WERI-Rb-1 (cell line): ENCODE results near the gene PRPF8.

ENCODE experiments used
- DNase-seq: peaks from one replicate; pipeline ENCODE4 v3.0.0-alpha.2; 2020
- H3K27ac ChIP-seq: fragments of 250-450 bp; sonication (Bioruptor Pico); 2 replicates; pipeline ENCODE4 v1.5.1; 2020; ENCODE audit warnings: mild to moderate bottlenecking, moderate library complexity
- H3K27me3 ChIP-seq: fragments of 250-450 bp; sonication (Bioruptor Pico); 2 replicates; pipeline ENCODE4 v1.5.1; 2021; ENCODE audit warnings: mild to moderate bottlenecking, low read depth, moderate library complexity; ENCODE audit not compliant: insufficient read depth, severe bottlenecking
- H3K36me3 ChIP-seq: fragments of 250-450 bp; sonication (Bioruptor Pico); 2 replicates; pipeline ENCODE4 v1.5.1; 2020; ENCODE audit warnings: mild to moderate bottlenecking, moderate library complexity
- H3K4me3 ChIP-seq: 2 replicates; pipeline ENCODE4 v1.5.1; 2011; ENCODE audit warnings: low read depth, mild to moderate bottlenecking, control low read depth, low read length
- H3K9me3 ChIP-seq: fragments of 250-450 bp; sonication (Bioruptor Pico); 2 replicates; pipeline ENCODE4 v1.5.1; 2021; ENCODE audit warnings: mild to moderate bottlenecking, moderate library complexity; ENCODE audit not compliant: severe bottlenecking
- CTCF ChIP-seq: IDR thresholded peaks from 2 replicates; pipeline ENCODE4 v1.5.1; 2011; ENCODE audit warnings: low read depth, mild to moderate bottlenecking, control low read depth, inconsistent platforms, low read length

PRPF8 gene

GRCh38 chr17:1730326-1731193, 45.9 kb upstream of the PRPF8 start:
- DNase-seq, result no peak
- no peak for TF ChIP-seq CTCF

GRCh38 chr17:1729966-1730325, 45.3 kb upstream of the PRPF8 start:
- TF ChIP-seq CTCF, result no peak
- H3K27ac ChIP-seq, result no peak overlapping the region
- peaks cover 18% of the 10 kb centered on the region for H3K36me3 ChIP-seq
- DNase-seq, result no peak
- H3K4me3 ChIP-seq, result no peak overlapping the region
- H3K9me3 ChIP-seq, result no peaks in the 10 kb centered on the region
- H3K27me3 ChIP-seq, result no peaks in the 10 kb centered on the region

More at GRCh38 chr17:1730326-1731193, 45.9 kb upstream of the PRPF8 start:
- Histone ChIP-seq H3K9me3 (no peaks in the 10 kb centered on the region), H3K27ac (no peak overlapping the region), H3K36me3 (peaks cover 18% of the 10 kb centered on the region), H3K4me3 (no peak overlapping the region), H3K27me3 (no peaks in the 10 kb centered on the region)

GRCh38 chr17:1727876-1728630, 43.4 kb upstream of the PRPF8 start:
- H3K27me3 ChIP-seq, result no peaks in the 10 kb centered on the region
- H3K9me3 ChIP-seq, result no peaks in the 10 kb centered on the region
- H3K36me3 ChIP-seq, result peaks cover 18% of the 10 kb centered on the region
- no peak for DNase-seq
- H3K4me3 ChIP-seq, result no peak overlapping the region
- H3K27ac ChIP-seq, result no peak overlapping the region
- no peak for TF ChIP-seq CTCF

- DNase-seq, result no peak
- no peak for TF ChIP-seq CTCF
- H3K36me3 ChIP-seq, result peaks cover 18% of the 10 kb centered on the region
- H3K4me3 ChIP-seq, result no peak overlapping the region
- H3K9me3 ChIP-seq, result no peaks in the 10 kb centered on the region
- no peaks in the 10 kb centered on the region for H3K27me3 ChIP-seq
- no peak overlapping the region for H3K27ac ChIP-seq
These were observed 42.7 kb upstream of the PRPF8 start for GRCh38 chr17:1727258-1727789.

GRCh38 chr17:1726626-1727257, 42.1 kb upstream of the PRPF8 start:
- Histone ChIP-seq H3K27me3 (no peaks in the 10 kb centered on the region), H3K4me3 (no peak overlapping the region), H3K27ac (no peak overlapping the region), H3K36me3 (peaks cover 18% of the 10 kb centered on the region), H3K9me3 (no peaks in the 10 kb centered on the region)
- TF ChIP-seq CTCF, result no peak
- no peak for DNase-seq
